ENCODE measurements around the gene SRF.

DNA sequence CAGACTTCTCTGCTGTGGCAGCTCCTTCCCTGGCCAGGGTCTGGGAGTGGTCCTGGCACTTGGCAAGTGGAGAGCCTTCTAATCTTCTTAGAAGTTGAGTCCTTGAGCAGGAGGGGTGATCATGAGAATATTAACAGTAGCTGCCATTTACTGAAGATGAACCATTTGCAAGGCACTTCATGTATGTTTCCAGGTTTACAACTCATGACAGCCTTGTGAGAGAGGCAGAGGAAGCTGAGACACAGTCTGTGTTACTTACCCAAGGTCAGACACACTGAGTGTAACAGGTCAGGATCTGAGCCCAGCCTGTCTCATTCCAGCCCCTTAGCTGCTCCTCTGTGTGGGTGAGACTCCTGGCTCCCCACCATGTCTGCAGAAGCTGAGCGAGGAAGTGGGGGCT, 45.5 kb upstream of the SRF start:
- TF ChIP-seq, protein P1, sequence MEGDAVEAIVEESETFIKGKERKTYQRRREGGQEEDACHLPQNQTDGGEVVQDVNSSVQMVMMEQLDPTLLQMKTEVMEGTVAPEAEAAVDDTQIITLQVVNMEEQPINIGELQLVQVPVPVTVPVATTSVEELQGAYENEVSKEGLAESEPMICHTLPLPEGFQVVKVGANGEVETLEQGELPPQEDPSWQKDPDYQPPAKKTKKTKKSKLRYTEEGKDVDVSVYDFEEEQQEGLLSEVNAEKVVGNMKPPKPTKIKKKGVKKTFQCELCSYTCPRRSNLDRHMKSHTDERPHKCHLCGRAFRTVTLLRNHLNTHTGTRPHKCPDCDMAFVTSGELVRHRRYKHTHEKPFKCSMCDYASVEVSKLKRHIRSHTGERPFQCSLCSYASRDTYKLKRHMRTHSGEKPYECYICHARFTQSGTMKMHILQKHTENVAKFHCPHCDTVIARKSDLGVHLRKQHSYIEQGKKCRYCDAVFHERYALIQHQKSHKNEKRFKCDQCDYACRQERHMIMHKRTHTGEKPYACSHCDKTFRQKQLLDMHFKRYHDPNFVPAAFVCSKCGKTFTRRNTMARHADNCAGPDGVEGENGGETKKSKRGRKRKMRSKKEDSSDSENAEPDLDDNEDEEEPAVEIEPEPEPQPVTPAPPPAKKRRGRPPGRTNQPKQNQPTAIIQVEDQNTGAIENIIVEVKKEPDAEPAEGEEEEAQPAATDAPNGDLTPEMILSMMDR (IDR thresholded peaks at IDR 0.05) = no peak
- no peak for TF ChIP-seq POLR2A (IDR thresholded peaks at IDR 0.05)
